CD4-positive, CD25-positive, alpha-beta regulatory T cell (primary cell): ENCODE data around the gene KMT2C. TPM values are rescaled to one million over a fixed set of nuclear protein-coding genes. Genes with fewer than 3 reads are reported as not detected.

Experiments
- ATAC-seq, 2 donors: fragments of 150-1000 bp; cut with Tn5 transposase; one replicate each; pipeline ENCODE4 v1.10.0; 2021; ENCODE audit warnings: low read depth in 2 of 2, moderate number of reproducible peaks in 2 of 2, moderate library complexity in 1 of 2
- DNase-seq, 3 donors: peaks; one replicate each; pipeline versions ENCODE4 v3.0.0 to v3.0.0-alpha.2; 2012 to 2022; ENCODE audit warnings: mixed read lengths in 1 of 3
- H3K27ac ChIP-seq: one replicate; pipeline ENCODE4 v1.7.0; 2013; ENCODE audit warnings: mild to moderate bottlenecking, low read length; ENCODE audit not compliant: insufficient read depth, poor library complexity, severe bottlenecking
- H3K27me3 ChIP-seq: one replicate; pipeline ENCODE4 v1.7.0; 2013; ENCODE audit warnings: low read length; ENCODE audit not compliant: control insufficient read depth, insufficient read depth
- H3K36me3 ChIP-seq: one replicate; pipeline ENCODE4 v1.7.0; 2013; ENCODE audit warnings: mild to moderate bottlenecking, low read length, moderate library complexity; ENCODE audit not compliant: control insufficient read depth, insufficient read depth
- H3K4me1 ChIP-seq: 2 replicates; pipeline ENCODE4 v1.7.0; 2013; ENCODE audit warnings: mild to moderate bottlenecking, low read length; ENCODE audit not compliant: insufficient read depth, control insufficient read depth, poor library complexity, severe bottlenecking
- H3K4me3 ChIP-seq: one replicate; pipeline ENCODE4 v1.7.0; 2013; ENCODE audit warnings: low read depth, mild to moderate bottlenecking, low read length, moderate library complexity
- H3K9me3 ChIP-seq, 2 experiments: 1 replicate in 1 of 2; 2 replicates in 1 of 2; pipeline ENCODE4 v1.7.0; 2013; ENCODE audit warnings: low read length in 2 of 2, mild to moderate bottlenecking in 1 of 2, moderate library complexity in 1 of 2; ENCODE audit not compliant: control insufficient read depth in 2 of 2
- H3K27ac Mint-ChIP-seq, 3 donors: one replicate each; pipeline ENCODE4 v1.8.0; 2020 to 2022; ENCODE audit warnings: mild to moderate bottlenecking in 3 of 3, mixed read lengths in 3 of 3, moderate library complexity in 2 of 3
- H3K27me3 Mint-ChIP-seq: one replicate; pipeline ENCODE4 v1.8.0; 2022; ENCODE audit warnings: mild to moderate bottlenecking, mixed read lengths
- H3K36me3 Mint-ChIP-seq: one replicate; pipeline ENCODE4 v1.8.0; 2020; ENCODE audit warnings: mixed read lengths
- H3K4me1 Mint-ChIP-seq, 4 donors: one replicate each; pipeline ENCODE4 v1.8.0; 2020 to 2022; ENCODE audit warnings: mixed read lengths in 4 of 4, mild to moderate bottlenecking in 1 of 4
- H3K4me3 Mint-ChIP-seq, 4 donors: one replicate each; pipeline ENCODE4 v1.8.0; 2020 to 2022; ENCODE audit warnings: mild to moderate bottlenecking in 4 of 4, mixed read lengths in 4 of 4, moderate library complexity in 3 of 4
- H3K9me3 Mint-ChIP-seq, 7 donors: one replicate each; pipeline ENCODE4 v1.8.0; 2020 to 2022; ENCODE audit warnings: mixed read lengths in 7 of 7, mild to moderate bottlenecking in 3 of 7, moderate library complexity in 2 of 7
- polyA plus RNA-seq, 4 donors: library from polyadenylated mRNA; unstranded; fragments of 300-500 nt; fragmentation: Illumina TruSeq; gene quantifications; one replicate each; pipeline ENCODE4 v1.2.3, GENCODE V29; 2021
- total RNA-seq: library from RNA; stranded (reverse); gene quantifications from one replicate; pipeline ENCODE4 v1.2.3, GENCODE V29; 2022

The KMT2C gene
- total and polyA plus RNA-seq, 5 donors from 2014 or later, result 8.6 to 160 (median 9.5) TPM

GRCh38 chr7:152133804-152134203 is 302.0 kb downstream of the KMT2C start:
- H3K9me3 ChIP-seq, result no peaks in the 10 kb centered on the region
- ATAC-seq (no peak), DNase-seq (no peak)
- H3K4me3 ChIP-seq, result no peak overlapping the region
- Mint-ChIP-seq H3K4me3 (no peak overlapping the region), H3K9me3 (no peaks in the 10 kb centered on the region), H3K27me3 (peaks cover 4% of the 10 kb centered on the region), H3K36me3 (peaks cover 26% of the 10 kb centered on the region), H3K4me1 (peaks cover 0 to 2% (median 0%) of the 10 kb centered on the region in 4 donors), H3K27ac (peak overlapping the region; percentile 64 to 82 (median 75))
- H3K27ac ChIP-seq, result no peak overlapping the region
- no peaks in the 10 kb centered on the region for H3K4me1 ChIP-seq
- H3K36me3 ChIP-seq, result peaks cover 57% of the 10 kb centered on the region
- H3K27me3 ChIP-seq, result no peaks in the 10 kb centered on the region

GRCh38 chr7:152132812-152133211 is 303.0 kb downstream of the KMT2C start:
- peaks cover 49% of the 10 kb centered on the region for H3K36me3 ChIP-seq
- no peaks in the 10 kb centered on the region for H3K4me1 ChIP-seq
- no peaks in the 10 kb centered on the region for H3K27me3 ChIP-seq
- no peak overlapping the region for H3K27ac ChIP-seq
- Mint-ChIP-seq H3K27me3 (peaks cover 4% of the 10 kb centered on the region), H3K4me3 (no peak overlapping the region), H3K27ac (peak overlapping the region in 1 of 3 donors; percentile 44), H3K9me3 (no peaks in the 10 kb centered on the region), H3K4me1 (peaks cover 0 to 2% (median 0%) of the 10 kb centered on the region in 4 donors), H3K36me3 (peaks cover 19% of the 10 kb centered on the region)
- DNase-seq (no peak), ATAC-seq (no peak)
- no peaks in the 10 kb centered on the region for H3K9me3 ChIP-seq
- H3K4me3 ChIP-seq, result no peak overlapping the region

- Mint-ChIP-seq H3K27me3 (peaks cover 4% of the 10 kb centered on the region), H3K4me3 (no peak overlapping the region), H3K4me1 (peaks cover 0 to 3% (median under 1%) of the 10 kb centered on the region in 4 donors), H3K27ac (no peak overlapping the region), H3K36me3 (peaks cover 19% of the 10 kb centered on the region), H3K9me3 (no peaks in the 10 kb centered on the region)
- H3K4me1 ChIP-seq, result no peaks in the 10 kb centered on the region
- ATAC-seq, result no peak
- no peaks in the 10 kb centered on the region for H3K9me3 ChIP-seq
- no peak overlapping the region for H3K4me3 ChIP-seq
- peaks cover 44% of the 10 kb centered on the region for H3K36me3 ChIP-seq
- no peak for DNase-seq
- H3K27me3 ChIP-seq, result no peaks in the 10 kb centered on the region
- no peak overlapping the region for H3K27ac ChIP-seq
Measured at GRCh38 chr7:152131981-152132494, 303.8 kb downstream of the KMT2C start.

DNA sequence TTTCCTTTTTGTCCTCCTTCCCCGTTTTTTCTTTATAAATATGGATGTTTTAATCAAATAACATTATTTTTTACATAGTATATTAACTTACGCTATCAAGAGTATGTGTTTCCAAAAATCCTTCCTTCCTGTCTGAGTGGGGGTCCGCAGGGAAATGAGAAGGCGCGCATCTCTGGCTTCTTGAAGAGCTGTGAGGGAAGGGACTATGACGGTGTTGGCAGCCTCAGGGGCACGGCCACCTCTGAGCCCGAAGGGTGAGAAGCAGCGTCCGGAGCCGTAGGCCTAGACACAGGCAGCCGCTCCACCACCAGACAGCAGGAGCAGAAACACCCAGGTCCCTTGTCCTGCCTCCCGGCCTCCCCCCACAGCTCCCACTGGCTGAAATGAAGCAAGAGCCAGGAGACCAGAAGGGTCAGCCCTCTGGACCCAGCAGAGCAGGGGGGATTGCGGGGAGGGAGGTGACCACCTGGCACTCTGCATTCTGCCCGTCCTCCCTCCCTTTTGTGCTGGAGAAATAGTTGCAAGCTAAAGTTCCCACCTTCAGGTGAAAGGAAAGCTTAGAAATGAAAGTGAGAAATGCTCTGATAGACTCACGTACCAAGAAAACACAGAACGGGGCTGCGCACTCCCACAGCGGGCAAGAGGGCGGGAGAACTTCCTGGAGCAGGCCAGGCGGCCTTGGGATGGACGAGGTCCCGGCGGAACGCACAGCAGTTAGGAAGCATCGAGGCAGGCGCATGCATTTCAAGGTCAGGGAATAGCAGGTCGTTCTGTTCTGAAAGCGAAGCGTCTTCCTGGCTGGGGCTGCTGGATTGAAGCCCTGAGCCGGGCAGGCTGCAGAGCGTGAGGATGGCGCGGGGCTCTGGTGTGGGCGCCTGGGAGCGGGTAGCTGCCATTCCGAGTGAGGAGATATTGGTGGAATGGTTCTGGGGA is 304.9 kb downstream of the KMT2C start:
- ATAC-seq (no peak), DNase-seq (no peak)
- peaks cover 0 to 5% (median 5%) of the 10 kb centered on the region in 4 donors for H3K4me1 Mint-ChIP-seq
- peaks cover 4% of the 10 kb centered on the region for H3K27me3 Mint-ChIP-seq
- Histone ChIP-seq H3K27me3 (no peaks in the 10 kb centered on the region), H3K4me1 (no peaks in the 10 kb centered on the region), H3K36me3 (peaks cover 37% of the 10 kb centered on the region), H3K27ac (no peak overlapping the region), H3K9me3 (no peaks in the 10 kb centered on the region), H3K4me3 (no peak overlapping the region)
- H3K36me3 Mint-ChIP-seq, result peaks cover 20% of the 10 kb centered on the region
- peak overlapping the region in 1 of 3 donors; percentile 93 for H3K27ac Mint-ChIP-seq
- H3K4me3 Mint-ChIP-seq, result no peak overlapping the region
- peaks cover 0 to 1% (median 0%) of the 10 kb centered on the region in 7 donors for H3K9me3 Mint-ChIP-seq

GRCh38 chr7:152129682-152130081 is 306.1 kb downstream of the KMT2C start:
- H3K36me3 Mint-ChIP-seq, result peaks cover 31% of the 10 kb centered on the region

DNA sequence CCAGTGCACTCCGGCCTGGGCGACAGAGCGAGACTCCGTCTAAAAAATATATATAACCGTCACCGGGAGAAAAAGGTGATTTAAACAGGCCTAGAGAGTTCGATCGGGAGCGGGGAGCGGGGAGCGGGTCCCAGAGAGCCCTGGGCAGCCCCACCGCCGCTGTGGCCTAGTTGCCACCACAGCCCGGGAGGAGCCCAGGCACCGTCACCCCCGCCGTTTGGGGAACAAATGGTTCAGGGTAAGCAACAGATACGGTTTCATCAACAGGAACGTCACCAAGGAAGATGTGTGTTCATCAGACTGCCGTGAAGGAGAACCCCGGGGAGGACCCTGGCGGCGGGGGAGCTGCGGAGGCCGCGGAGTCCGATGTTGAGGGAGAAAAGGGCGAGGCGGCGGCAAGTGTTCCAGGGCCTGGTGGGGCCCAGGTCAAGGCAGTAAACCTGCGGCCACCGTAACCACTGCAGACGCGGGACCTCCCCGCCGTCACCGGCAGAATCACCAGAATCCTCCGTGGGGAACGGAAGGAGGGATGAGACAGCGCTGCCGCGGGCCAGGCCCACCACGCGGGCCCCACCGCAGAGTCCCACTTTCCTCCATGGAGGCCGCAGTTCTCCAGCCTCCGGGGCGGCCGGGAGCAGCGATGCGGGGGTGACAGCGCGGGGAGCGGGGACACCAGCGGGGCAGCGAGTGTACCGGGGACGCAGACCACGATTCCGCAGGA is 306.9 kb downstream of the KMT2C start:
- Histone ChIP-seq H3K27ac (no peak overlapping the region), H3K9me3 (peaks cover 11 to 12% of the 10 kb centered on the region in 2 experiments), H3K4me3 (no peak overlapping the region), H3K36me3 (peaks cover 47% of the 10 kb centered on the region), H3K4me1 (no peaks in the 10 kb centered on the region), H3K27me3 (no peaks in the 10 kb centered on the region)
- H3K9me3 Mint-ChIP-seq, result peaks cover 0 to 12% (median 3%) of the 10 kb centered on the region in 7 donors
- peaks cover 36% of the 10 kb centered on the region for H3K36me3 Mint-ChIP-seq
- no peak for DNase-seq
- H3K27me3 Mint-ChIP-seq, result peaks cover under 1% of the 10 kb centered on the region
- no peak for ATAC-seq
- no peak overlapping the region for H3K27ac Mint-ChIP-seq
- H3K4me1 Mint-ChIP-seq, result peaks cover 0 to 8% (median 5%) of the 10 kb centered on the region in 4 donors
- no peak overlapping the region for H3K4me3 Mint-ChIP-seq

More at GRCh38 chr7:152129682-152130081, 306.1 kb downstream of the KMT2C start:
- H3K27me3 Mint-ChIP-seq, result peaks cover 4% of the 10 kb centered on the region
- no peak for DNase-seq
- Histone ChIP-seq H3K27me3 (no peaks in the 10 kb centered on the region), H3K4me3 (no peak overlapping the region), H3K9me3 (peaks cover 4 to 5% of the 10 kb centered on the region in 2 experiments), H3K4me1 (no peaks in the 10 kb centered on the region), H3K36me3 (peaks cover 44% of the 10 kb centered on the region), H3K27ac (no peak overlapping the region)
- H3K4me3 Mint-ChIP-seq, result no peak overlapping the region
- H3K27ac Mint-ChIP-seq, result peak overlapping the region in 1 of 3 donors; percentile 42
- ATAC-seq, result no peak
- peaks cover 0 to 5% (median 5%) of the 10 kb centered on the region in 4 donors for H3K4me1 Mint-ChIP-seq
- H3K9me3 Mint-ChIP-seq, result peaks cover 0 to 4% (median 0%) of the 10 kb centered on the region in 7 donors

GRCh38 chr7:152128252-152128651 is 307.6 kb downstream of the KMT2C start:
- peaks cover 49% of the 10 kb centered on the region for H3K36me3 ChIP-seq
- Mint-ChIP-seq H3K4me1 (peaks cover 0 to 8% (median 5%) of the 10 kb centered on the region in 4 donors), H3K9me3 (peaks cover 0 to 14% (median 3%) of the 10 kb centered on the region in 7 donors), H3K36me3 (peaks cover 38% of the 10 kb centered on the region), H3K27me3 (no peaks in the 10 kb centered on the region), H3K27ac (peak overlapping the region in 1 of 3 donors; percentile 22), H3K4me3 (no peak overlapping the region)
- H3K9me3 ChIP-seq, result peaks cover 11 to 13% of the 10 kb centered on the region in 2 experiments
- ATAC-seq (no peak), DNase-seq (no peak)
- H3K27ac ChIP-seq, result no peak overlapping the region
- no peak overlapping the region for H3K4me3 ChIP-seq
- no peaks in the 10 kb centered on the region for H3K4me1 ChIP-seq
- H3K27me3 ChIP-seq, result no peaks in the 10 kb centered on the region
